RCC 7860 (cell line): ENCODE data around the gene LRRC59.

ENCODE experiments used
- DNase-seq: peaks from one replicate; pipeline ENCODE4 v3.0.0-alpha.2; 2015; ENCODE audit warnings: low spot score
- FAIRE-seq: peaks from 2 replicates; lab custom pipeline; 2012; peaks lifted over from hg19 to GRCh38; lab: Jason Lieb, UNC

Gene LRRC59

DNA sequence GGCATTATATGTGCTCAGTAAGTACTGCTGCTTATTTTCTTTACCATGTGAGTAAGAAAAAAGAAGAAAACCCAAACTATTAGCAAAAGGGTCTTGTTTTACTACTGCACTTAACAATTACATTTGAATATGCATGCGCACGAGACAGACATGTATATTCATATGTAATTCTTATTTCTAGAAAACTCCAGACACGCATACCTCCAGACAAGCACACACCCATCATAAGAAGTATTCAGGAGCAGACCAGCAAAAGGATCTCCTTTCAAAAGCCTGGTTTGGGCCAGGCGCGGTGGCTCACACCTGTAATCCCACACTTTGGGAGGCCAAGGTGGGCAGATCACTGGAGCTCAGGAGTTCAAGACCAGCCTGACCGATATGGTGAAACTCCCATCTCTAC lies 7.8 kb downstream of the LRRC59 start:
- FAIRE-seq, result no peak
- DNase-seq, result no peak

DNA sequence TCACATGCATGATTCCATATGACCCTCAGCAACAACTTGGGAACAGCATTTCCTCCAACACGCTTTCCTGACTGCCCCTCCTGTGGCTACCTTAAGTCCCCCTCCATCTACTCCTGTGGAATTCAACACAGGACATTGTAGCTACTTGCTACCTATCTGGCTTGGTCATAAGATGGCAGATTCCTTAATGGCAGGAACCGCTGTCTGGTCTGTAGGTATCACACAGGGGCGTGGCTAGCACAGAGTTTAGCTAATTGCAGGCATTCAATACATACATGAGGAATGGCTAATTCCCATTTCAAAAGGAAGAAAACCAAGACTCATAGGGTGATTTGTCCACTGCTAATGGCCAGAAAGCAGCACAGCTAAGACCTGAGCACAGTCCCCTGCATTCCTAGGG lies 8.6 kb downstream of the LRRC59 start:
- DNase-seq, result no peak
- FAIRE-seq, result no peak

DNA sequence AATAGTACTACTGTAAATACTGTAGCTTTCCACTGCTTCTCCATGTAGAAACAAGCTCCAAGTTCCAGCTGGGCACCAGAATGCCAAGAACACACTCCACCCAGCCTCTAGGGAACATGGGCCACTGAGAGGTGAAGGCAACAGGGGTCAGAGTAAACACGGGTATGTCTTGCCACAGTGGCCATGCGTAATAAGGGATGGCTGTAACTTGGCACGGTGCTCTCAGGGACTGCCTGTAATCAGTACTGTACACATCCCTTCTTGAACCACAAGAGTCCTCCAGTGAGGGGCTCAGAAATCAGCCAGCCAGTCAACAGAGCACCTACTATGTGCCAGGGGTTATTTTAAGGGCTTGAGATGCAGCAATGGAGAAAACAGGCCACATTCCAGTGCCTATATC lies 10.8 kb downstream of the LRRC59 start:
- DNase-seq (no peak), FAIRE-seq (no peak)

DNA sequence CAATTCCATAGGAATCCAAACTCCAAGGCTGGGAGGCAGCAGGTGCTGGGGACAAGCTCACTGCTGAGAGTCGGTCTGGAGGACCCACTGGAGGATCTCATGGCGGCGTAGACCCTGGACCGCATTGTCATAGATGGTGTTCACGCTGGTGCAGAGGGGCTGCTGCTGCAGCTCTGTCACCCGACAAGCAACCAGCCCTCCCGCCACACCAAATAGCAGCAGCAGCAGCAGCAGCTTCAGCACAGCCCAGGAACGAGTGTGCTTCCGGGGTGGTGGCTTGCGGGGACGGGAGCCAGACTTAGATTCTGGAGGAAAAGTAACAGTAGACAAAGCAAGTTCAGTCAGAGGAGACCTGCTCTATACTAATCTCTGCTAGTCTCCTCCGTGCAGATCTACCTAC lies 14.4 kb downstream of the LRRC59 start:
- no peak for FAIRE-seq
- no peak for DNase-seq

DNA sequence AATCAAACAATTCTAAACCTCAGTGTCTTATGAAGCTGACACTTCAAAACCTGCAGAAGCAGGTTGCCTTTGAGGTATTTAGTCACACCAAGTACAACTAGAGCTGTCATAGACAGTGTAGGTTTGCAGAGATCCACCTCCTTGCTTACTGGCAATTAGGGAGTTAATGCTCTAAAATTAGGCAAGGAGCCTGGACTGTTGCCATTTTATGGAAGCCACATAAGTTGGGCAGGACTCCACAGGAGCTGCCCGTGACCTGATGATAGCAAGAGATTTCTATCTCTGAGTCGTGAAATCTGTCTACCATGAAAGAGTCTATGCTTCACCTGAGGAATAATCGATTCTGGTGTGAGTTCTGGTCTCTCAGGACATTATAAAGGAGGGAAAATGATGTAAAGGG lies 15.4 kb downstream of the LRRC59 start:
- DNase-seq, result no peak

DNA sequence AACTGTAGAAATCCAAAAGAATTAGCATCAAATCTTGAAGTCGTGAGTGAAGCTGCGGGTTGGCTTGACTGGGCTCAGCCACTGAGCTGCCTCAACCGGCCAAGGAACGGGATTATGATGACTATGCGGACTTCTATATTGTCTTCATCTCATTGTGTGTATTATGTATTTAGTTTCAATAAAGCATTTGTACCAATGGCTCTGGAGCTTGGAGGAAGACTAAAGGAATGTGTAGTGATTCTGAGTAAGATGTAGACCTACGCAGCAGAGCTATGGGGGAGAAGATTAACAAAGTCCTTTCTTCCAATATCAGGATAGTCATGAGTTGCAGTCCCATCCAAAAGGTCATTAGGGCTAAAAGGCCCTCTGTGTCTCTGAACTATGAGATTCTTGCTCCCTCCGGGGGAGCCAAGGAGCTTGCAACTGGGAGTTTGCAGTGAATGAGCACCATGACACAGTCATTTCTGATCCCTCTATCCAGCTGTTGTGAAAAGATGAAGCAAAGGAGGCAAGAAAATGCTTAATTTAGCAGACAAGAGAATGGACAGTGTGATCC lies 16.0 kb downstream of the LRRC59 start:
- DNase-seq (no peak), FAIRE-seq (no peak)

More for the DNA sequence above, 15.4 kb downstream of the LRRC59 start:
- FAIRE-seq, result no peak

DNA sequence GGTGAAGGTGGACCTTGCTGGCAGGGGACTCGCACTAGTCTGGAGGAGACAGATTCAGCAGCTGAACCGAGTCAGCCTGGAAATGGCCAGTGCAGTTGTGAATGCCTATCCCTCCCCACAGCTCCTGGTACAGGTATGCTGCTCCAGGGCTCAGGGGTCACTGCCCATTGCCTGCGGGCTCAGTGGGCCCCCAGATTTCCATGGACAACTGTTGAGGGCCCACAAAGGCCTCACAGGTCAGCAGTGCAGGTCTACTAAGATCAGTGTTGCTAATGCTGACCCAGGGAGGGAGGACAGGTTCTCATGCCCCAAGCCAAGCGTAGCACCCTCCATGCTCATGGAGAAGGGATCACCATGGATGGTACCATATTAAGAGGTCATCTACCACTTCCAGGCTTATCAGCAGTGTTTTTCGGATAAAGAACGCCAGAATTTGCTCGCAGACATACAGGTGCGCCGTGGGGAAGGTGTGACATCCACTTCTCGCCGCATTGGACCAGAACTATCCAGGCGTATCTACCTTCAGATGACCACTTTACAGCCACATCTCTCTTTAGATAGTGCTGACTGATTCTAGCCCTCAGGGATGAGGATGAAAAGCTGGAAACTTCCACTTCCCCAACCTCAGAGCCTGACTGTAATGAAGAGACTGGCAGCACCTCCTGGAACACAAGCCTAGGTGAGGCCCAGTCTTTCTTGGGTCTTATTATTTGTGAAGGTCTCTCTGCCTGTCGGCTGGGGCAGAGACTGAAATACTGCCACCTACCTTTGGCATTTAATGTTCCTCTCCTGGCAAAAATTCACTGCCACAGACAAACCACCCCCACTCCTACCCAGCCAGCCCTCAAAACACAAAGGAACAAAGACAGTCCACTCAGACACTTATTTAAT lies 16.7 kb downstream of the LRRC59 start:
- DNase-seq, result no peak
- no peak for FAIRE-seq

DNA sequence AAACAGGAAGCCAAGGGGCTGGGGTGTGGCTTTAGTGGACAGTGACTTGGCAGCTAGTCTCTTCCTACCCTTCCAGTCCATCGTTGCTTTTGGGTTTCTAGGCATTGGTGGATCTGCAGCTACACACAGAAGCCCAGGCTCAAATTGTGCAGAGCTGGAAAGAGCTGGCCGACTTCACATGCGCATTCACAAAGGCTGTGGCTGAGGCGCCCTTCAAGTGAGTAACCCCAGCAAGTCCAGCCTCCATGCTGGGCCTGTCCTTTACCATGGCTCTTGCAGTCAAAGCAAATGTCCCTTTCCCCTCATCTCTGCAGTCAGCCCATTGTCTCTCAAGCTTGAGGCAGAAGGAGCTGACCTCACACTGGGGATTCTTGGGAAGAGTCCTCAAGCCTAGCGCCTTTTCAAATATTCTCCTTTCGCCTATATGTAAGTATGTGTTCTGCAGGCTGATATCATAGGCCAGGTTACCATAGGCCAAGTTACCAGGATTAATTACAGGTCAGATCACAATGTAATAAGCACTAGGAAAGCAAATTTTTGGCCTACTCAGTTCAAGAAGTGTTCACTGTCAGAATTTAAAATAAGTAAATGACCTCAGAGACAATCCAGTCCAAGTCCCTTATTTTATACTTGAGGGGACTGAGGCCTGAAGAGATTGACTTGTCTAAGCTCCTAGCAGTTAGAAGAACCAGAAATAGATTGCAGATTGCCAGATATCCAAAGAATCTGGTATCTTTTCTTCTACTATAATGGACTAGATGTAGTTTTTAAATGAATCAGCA lies 17.8 kb downstream of the LRRC59 start:
- no peak for FAIRE-seq

DNA sequence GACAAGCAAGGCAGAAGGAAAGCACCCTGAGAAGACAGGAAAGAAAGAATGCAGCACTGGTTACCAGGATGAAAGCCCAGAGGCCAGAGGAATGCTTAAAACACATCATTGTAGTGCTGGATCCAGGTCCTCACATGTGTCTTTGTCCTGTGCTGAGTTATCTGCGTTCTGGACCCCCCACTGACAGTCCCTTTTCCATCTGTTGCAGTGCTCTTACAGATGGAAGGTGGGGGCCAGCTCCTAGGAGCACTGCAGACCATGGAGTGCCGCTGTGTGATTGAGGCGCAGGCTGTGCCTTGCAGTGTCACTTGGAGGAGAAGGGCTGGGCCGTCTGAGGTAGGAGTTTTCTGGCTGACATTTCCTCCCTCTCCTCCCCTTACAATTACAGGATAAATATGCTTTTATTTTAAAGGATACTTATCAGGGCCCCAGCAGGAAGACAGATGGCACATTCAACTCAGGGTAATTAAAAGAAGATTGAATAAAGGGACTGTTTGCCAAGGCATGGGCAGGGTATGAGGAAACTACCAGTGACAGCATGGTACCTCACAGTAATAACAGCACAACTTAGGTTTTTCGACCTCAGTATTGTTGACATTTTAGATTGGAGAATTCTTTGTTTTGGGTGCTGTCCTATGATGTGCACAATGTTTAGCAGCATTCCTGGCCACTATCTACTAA lies 21.3 kb downstream of the LRRC59 start:
- no peak for FAIRE-seq
- no peak for DNase-seq

More for the DNA sequence above, 17.8 kb downstream of the LRRC59 start:
- DNase-seq, result no peak

DNA sequence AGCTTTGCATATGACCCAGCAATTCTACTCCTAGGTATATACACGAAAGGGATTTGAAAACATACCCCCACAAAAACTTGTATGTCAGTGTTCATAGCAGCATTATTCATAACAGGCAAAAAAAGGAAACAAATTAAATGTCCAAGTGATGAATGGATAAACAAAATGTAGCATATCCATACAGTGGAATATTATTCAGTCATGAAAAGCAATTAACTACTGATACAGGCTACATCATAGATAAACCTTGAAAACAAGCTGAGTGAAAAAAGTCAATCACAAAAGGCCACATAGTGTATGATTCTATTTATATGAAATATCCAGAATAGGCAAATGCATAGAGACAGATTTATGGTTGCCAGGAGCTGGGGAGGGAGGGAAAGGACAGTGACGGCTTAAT lies 23.6 kb downstream of the LRRC59 start:
- DNase-seq (no peak), FAIRE-seq (no peak)

DNA sequence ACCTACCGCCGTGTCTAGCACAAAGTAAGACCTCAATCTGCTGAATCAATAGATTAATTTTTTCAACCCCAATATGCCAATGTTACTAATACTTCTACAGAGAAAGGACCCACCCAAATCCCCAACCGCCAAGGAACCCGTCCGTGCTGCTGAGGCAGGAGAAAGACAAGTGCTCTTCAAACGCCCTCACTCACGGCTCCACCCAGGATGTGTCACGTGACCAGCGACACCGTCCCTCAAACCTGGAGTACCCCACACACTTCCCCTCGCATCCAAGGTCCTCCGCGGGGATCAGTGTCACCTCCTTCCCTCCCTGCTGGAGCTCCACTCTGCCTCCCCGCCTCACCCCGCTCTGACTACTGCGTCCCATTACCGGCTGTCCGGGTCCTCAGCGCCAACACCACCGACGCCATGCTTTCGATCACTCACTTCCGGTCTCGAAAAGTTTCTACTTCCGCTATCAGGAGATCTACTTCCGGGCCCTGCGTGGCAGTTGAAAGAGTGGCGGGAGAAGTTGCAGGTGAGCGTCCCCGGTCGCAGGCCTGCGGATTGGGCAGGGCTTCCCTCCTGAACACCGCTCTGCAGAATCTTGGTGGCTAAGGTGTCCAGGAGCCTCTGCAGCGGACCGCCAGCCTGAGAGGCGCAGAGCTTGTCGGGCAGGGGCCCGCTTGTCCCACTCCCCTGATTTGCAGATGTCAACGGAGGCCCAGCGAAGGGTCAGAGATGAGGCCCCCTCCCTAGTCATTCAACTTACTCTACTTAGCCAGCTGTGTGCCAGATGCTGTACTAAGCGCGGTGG lies 24.4 kb downstream of the LRRC59 start, which contains the start of the genes EME1 and MRPL27:
Gene EME1 (plus strand): TSS at position 472 of the 799 bp plus-strand sequence. CDS start 1,980 bp downstream, outside the sequence.
Gene MRPL27 (minus strand): TSS at position 427 of the 799 bp plus-strand sequence. CDS start 14 bp downstream, at position 413.
- FAIRE-seq (no peak), DNase-seq (peak; percentile 83)

DNA sequence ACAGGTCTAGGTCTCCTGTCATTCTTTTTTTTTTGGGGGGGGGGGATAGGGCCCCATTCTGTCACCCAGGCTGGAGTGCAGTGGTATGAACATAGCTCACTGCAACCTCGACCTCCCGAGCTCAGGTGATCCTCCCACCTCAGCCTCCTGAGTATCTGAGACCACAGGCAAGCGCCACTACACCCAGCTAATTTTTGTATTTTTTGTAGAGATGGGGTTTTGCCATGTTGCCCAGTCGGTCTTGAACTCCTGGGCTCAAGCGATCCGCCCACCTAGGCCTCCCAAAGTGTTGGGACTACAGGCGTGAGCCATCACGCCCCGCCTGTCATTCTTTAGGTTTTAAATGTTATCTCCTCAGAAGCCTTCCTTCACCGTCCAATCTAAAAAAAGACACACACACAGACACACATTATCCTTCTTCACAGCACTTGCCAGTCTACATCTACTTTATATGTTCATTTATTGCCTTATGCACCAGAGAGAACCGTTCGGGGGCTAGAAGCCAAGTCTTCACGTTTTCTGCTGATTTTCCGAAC lies 25.0 kb downstream of the LRRC59 start:
- no peak for FAIRE-seq
- DNase-seq, result no peak

DNA sequence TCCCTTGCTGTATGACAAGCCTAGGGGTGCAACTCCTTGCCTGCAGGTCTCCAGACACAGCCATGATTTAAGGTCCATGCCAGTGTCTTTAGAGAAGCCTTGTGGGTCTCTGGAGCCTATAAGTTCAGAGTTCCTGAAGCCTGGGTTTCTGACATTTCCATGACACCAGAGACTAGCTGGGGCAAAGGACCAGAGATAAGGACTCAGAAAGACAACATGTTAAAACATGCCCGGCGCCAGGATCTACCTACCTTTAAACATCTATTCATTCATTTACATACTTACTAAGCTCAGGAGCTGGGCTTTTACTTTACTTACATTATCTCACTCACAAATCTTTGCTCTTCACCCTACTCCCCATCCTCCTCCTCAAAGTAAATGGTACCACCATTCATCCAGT lies 25.8 kb downstream of the LRRC59 start:
- FAIRE-seq, result no peak

DNA sequence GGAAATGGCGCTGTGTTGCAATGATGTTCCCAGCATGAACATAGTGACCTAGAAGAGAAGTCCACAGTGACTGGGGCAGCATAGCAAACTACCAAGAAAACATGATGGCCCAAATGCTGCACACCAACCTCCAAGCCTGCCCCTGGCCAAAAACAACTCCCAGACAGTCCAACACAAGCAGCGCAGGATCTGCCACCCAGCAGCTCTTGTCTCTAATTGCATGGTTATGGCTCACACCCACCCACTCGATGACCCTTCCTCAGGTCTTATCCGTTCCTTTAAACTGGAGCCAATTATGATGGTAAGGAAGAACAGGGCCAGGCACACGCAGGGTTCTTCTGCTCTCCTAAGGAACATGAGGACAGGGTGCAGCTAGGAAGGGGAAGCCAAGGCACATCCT lies 27.3 kb downstream of the LRRC59 start:
- no peak for FAIRE-seq

More for the DNA sequence above, 25.8 kb downstream of the LRRC59 start:
- no peak for DNase-seq

DNA sequence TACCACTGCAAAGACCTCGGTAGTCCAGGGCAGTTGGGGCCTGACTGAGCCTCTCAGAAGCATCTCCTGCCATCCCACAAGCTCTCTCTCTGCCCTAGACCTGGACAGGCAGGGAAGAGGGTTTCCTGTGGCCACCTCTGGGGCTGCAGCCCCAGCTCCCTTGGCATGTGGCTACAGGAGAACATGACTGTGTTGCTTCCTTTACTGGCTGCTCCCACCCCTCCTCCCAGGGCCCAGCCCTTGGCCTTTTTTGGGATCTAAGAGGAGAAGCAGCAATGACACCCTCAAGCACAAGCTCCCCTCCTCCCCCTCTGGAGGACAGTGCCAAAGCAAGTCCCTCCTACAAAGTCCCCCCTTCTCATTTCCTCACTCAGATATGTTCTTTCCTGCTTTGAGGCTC lies 29.9 kb downstream of the LRRC59 start:
- DNase-seq, result no peak
- no peak for FAIRE-seq

More for the DNA sequence above, 27.3 kb downstream of the LRRC59 start:
- DNase-seq, result no peak

DNA sequence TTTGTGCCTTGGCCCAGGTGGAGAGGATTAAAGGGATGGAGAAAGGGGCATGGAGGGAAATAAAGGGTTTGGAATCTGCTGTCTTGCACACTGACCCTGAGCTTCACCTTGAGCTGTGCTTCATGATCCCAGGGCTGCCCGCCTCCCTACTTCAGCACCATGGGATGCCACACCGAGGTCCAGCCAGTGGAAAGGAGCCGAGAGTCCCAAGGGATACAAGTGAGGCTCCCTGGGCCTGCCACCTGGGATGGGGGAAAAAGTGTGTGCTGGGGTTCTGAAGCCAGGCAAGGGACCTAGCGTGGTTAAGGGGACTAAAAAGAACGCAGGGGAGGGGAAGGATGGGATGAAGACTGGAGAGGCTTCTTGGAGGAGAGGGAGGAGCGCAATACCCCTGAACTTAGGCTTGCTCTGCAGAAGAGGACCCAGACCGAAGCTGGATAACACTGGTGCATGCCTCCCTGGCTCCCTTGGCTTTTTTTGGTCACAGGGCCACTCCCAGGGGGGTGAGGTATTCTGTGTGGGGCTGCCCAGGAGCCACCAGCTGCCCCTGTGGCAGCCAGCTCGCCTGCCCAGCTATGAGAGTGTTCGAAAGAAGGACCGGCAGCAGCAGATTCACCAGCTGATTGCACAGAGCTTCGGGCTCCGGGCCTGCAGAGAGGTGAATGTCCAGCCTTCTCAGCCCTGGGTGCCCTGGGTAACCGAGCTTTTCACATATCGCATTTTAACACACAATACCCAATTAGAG lies 31.5 kb downstream of the LRRC59 start:
- no peak for FAIRE-seq
- DNase-seq, result no peak

DNA sequence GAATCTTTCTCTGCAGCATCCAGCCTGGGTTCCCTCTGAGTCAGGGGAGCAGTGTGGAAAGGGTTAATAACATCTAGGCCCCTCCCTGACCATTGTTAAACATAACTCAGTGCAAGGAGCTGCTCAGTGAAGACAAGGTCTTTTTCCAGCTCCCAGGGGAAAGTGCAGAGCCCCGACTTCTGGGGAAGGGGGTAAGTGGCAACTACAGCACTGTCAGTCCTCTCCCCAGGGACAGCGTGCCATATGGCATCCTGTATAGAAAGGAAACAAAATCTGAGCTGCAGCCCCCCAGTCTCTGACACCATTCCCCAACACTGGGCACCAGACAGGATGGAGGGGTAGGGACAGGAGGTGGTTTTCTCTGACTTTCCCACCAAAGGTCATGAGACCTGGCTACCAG lies 32.2 kb downstream of the LRRC59 start:
- no peak for FAIRE-seq
- DNase-seq, result no peak

DNA sequence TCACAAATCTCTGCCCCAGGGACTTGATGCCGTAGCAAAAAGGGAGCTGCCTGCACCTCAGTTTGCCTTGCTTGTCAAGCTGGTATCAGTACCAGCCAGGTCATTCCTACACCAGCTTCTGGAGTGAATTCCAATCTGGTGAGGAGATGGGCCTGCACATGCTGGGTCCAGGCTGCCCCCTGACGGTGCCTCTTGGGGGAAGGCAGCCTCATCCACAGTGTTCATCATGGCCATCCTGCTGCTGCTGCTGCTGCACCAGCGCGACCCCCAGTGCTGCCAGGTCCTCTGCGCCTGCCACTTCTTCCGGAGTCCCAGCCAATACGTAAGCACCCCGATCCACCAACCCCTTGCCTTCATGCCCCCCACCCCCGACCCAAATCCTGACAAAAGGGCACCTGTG lies 32.6 kb downstream of the LRRC59 start:
- DNase-seq (no peak), FAIRE-seq (no peak)

DNA sequence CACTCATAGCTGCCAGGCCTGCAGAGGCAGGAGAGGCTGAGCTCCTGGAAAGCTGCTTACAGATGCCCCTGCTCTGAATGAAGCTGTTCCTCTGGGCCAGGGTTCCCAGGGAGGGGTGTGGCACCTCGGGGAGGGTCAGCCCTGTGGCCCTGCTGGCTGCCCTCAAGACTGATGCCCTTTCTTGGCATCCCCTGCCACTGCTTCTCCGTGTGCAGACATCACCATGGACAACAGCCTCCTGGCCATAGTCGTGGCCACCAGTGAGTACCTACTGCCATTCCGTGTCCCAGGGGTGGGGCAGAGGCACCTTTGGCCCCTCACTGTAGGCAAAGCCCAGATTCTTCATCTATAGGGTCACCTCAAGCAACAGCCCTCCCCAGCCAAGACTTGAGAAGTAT lies 33.3 kb downstream of the LRRC59 start:
- FAIRE-seq, result no peak
- DNase-seq, result no peak
